GM23248 (cell line): ENCODE data around the gene OXSR1. TPM values are rescaled to one million over a fixed set of nuclear protein-coding genes. Genes with fewer than 3 reads are reported as not detected.

Source experiments
- DNase-seq: peaks from one replicate; pipeline ENCODE4 v3.0.0-alpha.2; 2015
- H2AFZ ChIP-seq: fragments of 200-600 bp; sonication (generic); 2 replicates; pipeline ENCODE4 v1.6.1; 2016; ENCODE audit warnings: antibody characterized with exemption
- H3F3A ChIP-seq: fragments of 200-600 bp; sonication (generic); 2 replicates; pipeline ENCODE4 v1.6.1; 2016; ENCODE audit warnings: mild to moderate bottlenecking, antibody characterized with exemption, mixed run types; ENCODE audit not compliant: insufficient read depth
- H3K27ac ChIP-seq: fragments of 200-600 bp; sonication (generic); 2 replicates; pipeline ENCODE4 v1.5.1; 2016; ENCODE audit warnings: mild to moderate bottlenecking
- H3K27me3 ChIP-seq: fragments of 200-600 bp; sonication (generic); replicated peaks from 2 replicates; pipeline ENCODE4 v1.6.1; 2016; ENCODE audit warnings: mild to moderate bottlenecking; ENCODE audit not compliant: insufficient read depth
- H3K36me3 ChIP-seq: fragments of 200-600 bp; sonication (generic); 2 replicates; pipeline ENCODE4 v1.6.1; 2016; ENCODE audit warnings: low read depth, mild to moderate bottlenecking
- H3K4me1 ChIP-seq: fragments of 200-600 bp; sonication (generic); 2 replicates; pipeline ENCODE4 v1.6.1; 2016; ENCODE audit warnings: mild to moderate bottlenecking; ENCODE audit not compliant: insufficient read depth
- H3K4me2 ChIP-seq: fragments of 200-600 bp; sonication (generic); one replicate; pipeline ENCODE4 v1.6.1; 2016; ENCODE audit warnings: mild to moderate bottlenecking; ENCODE audit not compliant: unreplicated experiment
- H3K4me3 ChIP-seq: fragments of 200-600 bp; sonication (generic); 2 replicates; pipeline ENCODE4 v1.5.1; 2016; ENCODE audit warnings: mild to moderate bottlenecking
- H3K79me2 ChIP-seq: fragments of 200-600 bp; sonication (generic); 2 replicates; pipeline ENCODE4 v1.6.1; 2016; ENCODE audit warnings: mild to moderate bottlenecking; ENCODE audit not compliant: insufficient read depth
- H3K9ac ChIP-seq: fragments of 200-600 bp; sonication (generic); 2 replicates; pipeline ENCODE4 v1.6.1; 2016; ENCODE audit warnings: mild to moderate bottlenecking
- H3K9me2 ChIP-seq: fragments of 200-600 bp; sonication (generic); 2 replicates; pipeline ENCODE4 v1.6.1; 2016; ENCODE audit warnings: mixed run types, mild to moderate bottlenecking, moderate library complexity; ENCODE audit not compliant: insufficient read depth
- H3K9me3 ChIP-seq: fragments of 200-600 bp; sonication (generic); one replicate; pipeline ENCODE4 v1.6.1; 2017; ENCODE audit warnings: low read depth
- H4K20me1 ChIP-seq: fragments of 200-600 bp; sonication (generic); 2 replicates; pipeline ENCODE4 v1.6.0; 2016; ENCODE audit not compliant: insufficient read depth
- EZH2 ChIP-seq: fragments of 200-600 bp; sonication (generic); IDR thresholded peaks from 2 replicates; pipeline ENCODE4 v1.6.1; 2018; ENCODE audit warnings: antibody characterized with exemption, mild to moderate bottlenecking; ENCODE audit not compliant: insufficient read depth, poor library complexity, severe bottlenecking
- EZH2phosphoT487 ChIP-seq: fragments of 200-600 bp; sonication (generic); IDR thresholded peaks from 2 replicates; pipeline ENCODE4 v1.6.1; 2018; ENCODE audit warnings: antibody characterized with exemption, moderate library complexity, mild to moderate bottlenecking, low read depth; ENCODE audit not compliant: insufficient read depth
- WGBS, 2 experiments: methylation state at CpG; one replicate each; pipeline ENCODE4 v1.1.6; 2015 to 2017; ENCODE audit warnings: low lambda C conversion rate in 2 of 2, low coverage in 1 of 2; ENCODE audit errors: missing lambda C conversion rate in 2 of 2; 5-methylcytosine and 5-hydroxymethylcytosine counted together
- in situ Hi-C: fragments of 300-500 bp; cut with MboI; formaldehyde crosslinking; loops from 2 replicates; pipeline ENCODE4 v1.15.0; 2020
- polyA plus RNA-seq: library from polyadenylated mRNA; unstranded; fragments of >200 nt; fragmentation: Nextera tagmentation; extraction: Ambion mirVana; gene quantifications from 2 replicates; pipeline ENCODE4 v1.2.1, GENCODE V29; 2016
- total RNA-seq: library from RNA; depleted of rRNA; stranded (reverse); fragments of >200 nt; shearing (Covaris generic); gene quantifications from 2 replicates; pipeline ENCODE4 v1.2.3, GENCODE V29; 2014

The OXSR1 gene
- total and polyA plus RNA-seq, 2 experiments from 2014 or later = 17.1 to 29.5 TPM

DNA sequence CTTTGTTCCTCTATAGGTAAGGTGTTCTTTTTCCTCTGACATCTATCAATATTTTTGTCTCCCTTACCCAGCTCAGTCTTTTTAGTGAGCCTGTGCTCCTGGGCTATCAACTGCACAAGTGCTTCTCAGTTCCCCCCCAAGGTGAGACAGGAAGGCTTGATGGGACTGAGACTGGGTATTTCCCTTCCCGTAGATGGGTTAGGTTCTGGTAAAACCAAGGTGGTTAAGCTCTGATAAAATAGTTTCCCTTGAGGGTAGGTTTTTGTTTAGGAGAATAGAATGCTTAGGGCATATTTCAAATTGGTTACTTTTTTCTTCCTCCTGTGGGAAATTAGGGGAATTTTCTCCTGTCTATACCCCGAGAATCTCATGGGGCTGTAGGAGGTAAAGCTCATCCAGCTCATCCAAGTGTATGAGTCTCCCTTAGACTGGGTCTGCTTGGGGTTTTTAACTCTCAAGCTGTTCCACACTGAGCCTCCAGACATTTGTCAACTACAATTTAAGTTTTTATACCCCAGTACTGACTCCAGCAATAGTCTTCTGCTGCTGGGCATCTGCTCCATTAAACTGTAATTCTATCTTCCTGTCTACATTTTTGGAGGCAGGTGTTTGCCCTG lies 44.9 kb downstream of the OXSR1 start:
- DNase-seq = no peak
- no peak overlapping the region for H3K27ac ChIP-seq
- H3K4me2 ChIP-seq = no peak overlapping the region
- H2AFZ ChIP-seq = no peak overlapping the region
- no peak overlapping the region for H3K4me3 ChIP-seq
- 93 to 100% methylated on average over 2 of the region's 2 CpGs for WGBS, 2 experiments
- H4K20me1 ChIP-seq = peaks cover 4% of the 10 kb centered on the region; the same call in 1 of the 2 replicates
- in situ Hi-C loops = no loop called here
- H3K9ac ChIP-seq = no peak overlapping the region
- H3K9me3 ChIP-seq = no peaks in the 10 kb centered on the region
- peaks cover 4% of the 10 kb centered on the region; the same call in 1 of the 2 replicates for H3K36me3 ChIP-seq
- no peak for TF ChIP-seq EZH2
- TF ChIP-seq EZH2phosphoT487 = no peak
- no peaks in the 10 kb centered on the region for H3K9me2 ChIP-seq
- H3K79me2 ChIP-seq = peaks cover 98% of the 10 kb centered on the region
- no peaks in the 10 kb centered on the region for H3K27me3 ChIP-seq
- peaks cover 18% of the 10 kb centered on the region for H3K4me1 ChIP-seq
- H3F3A ChIP-seq = peaks cover 14% of the 10 kb centered on the region; the same call in 1 of the 2 replicates

DNA sequence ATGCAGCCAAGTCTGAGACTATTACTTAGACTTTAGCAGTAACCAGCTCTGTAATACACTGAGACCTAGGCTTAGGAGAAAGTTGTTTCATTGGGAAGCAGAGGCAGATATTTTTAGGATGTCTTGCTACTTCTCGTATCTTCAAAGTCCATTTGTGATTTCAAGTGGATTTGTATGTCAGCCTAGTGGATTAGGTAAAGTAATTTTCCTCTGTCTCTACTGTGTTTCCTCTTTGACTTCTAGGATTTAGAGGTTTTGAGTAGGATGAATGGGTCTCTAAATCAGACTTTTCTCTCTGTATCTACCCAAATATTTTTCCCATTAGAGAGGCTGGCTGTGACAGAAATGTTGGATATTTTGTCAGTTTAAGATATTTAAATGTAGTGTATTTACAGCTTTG lies 46.8 kb downstream of the OXSR1 start:
- Histone ChIP-seq H3K9ac (no peak overlapping the region), H4K20me1 (peaks cover 4% of the 10 kb centered on the region; the same call in 1 of the 2 replicates), H3K27ac (peak overlapping the region; percentile 26; the same call in 1 of the 2 replicates), H3K4me2 (peak overlapping the region; percentile 16), H3F3A (peaks cover 20% of the 10 kb centered on the region; the same call in 1 of the 2 replicates), H3K79me2 (peaks cover 98% of the 10 kb centered on the region), H3K9me2 (no peaks in the 10 kb centered on the region), H3K36me3 (peaks cover 15% of the 10 kb centered on the region; the same call in 1 of the 2 replicates), H2AFZ (no peak overlapping the region), H3K4me3 (no peak overlapping the region), H3K27me3 (no peaks in the 10 kb centered on the region), H3K4me1 (peaks cover 22% of the 10 kb centered on the region), H3K9me3 (no peaks in the 10 kb centered on the region)
- TF ChIP-seq EZH2 = no peak
- TF ChIP-seq EZH2phosphoT487 = no peak
- in situ Hi-C loops = no loop called here
- DNase-seq = no peak
- 17 to 31% methylated on average over 1 of the region's 1 CpG for WGBS, 2 experiments

DNA sequence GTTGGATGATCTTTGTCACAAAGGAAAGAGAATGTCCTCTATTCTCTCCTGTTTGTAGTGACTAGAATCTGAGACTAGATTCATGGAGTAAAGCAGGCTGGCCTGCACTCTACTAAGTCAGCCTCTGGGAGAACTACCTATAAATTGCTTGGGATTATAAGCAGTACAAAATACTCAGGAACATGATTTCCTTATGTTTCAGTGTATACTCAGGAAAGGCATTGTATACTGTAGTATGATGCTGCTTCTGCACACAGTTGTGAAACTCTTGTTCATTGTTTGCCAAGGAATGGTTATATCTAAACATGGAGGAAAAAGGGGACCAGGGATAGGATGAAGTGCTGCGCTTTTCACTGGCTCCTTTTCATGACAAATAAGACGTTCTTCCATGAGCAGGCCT lies 49.2 kb downstream of the OXSR1 start:
- in situ Hi-C loops = no loop called here
- peaks cover 14% of the 10 kb centered on the region; the same call in 1 of the 2 replicates for H3K36me3 ChIP-seq

DNA sequence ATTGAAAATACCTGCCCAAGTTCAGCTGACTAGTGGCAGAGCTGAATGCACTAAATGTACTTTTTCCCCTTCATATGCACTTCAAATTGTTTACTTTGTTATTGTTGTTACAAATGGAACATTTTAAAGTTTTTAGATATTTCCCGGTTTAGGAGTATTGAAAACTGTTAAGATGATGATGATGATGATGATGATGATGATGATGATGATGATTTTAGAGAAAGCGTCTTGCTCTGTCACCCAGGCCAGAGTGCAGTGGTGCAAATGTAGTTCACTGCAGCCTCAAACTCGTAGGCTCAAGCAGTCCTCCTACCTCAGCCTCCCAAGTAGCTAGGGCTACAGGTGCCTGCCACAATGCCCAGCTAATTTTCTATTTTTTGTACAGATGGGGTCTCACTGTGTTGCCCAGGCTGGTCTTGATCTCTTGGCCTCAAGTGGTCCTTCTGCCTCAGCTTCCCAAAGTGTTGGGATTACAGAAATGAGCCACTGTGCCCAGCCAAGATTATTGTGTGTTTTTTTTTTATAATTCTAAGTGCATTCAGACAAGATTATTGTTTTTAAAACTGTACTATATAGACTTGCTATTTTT lies 54.4 kb downstream of the OXSR1 start:
- H3K9ac ChIP-seq = no peak overlapping the region
- no peak for TF ChIP-seq EZH2
- TF ChIP-seq EZH2phosphoT487 = no peak
- peaks cover 96% of the 10 kb centered on the region for H3K79me2 ChIP-seq
- no peaks in the 10 kb centered on the region for H4K20me1 ChIP-seq
- no peak overlapping the region for H3K4me2 ChIP-seq
- no peaks in the 10 kb centered on the region for H3K9me3 ChIP-seq
- WGBS, 2 experiments = 97 to 99% methylated on average over 3 of the region's 3 CpGs
- H3K4me3 ChIP-seq = no peak overlapping the region
- peaks cover 31% of the 10 kb centered on the region for H3K36me3 ChIP-seq
- no peak overlapping the region for H3K27ac ChIP-seq
- no peaks in the 10 kb centered on the region for H3K27me3 ChIP-seq
- in situ Hi-C loops = no loop called here
- DNase-seq = no peak
- no peaks in the 10 kb centered on the region for H3K9me2 ChIP-seq
- no peak overlapping the region for H2AFZ ChIP-seq
- peaks cover 5% of the 10 kb centered on the region; the same call in 1 of the 2 replicates for H3K4me1 ChIP-seq
- H3F3A ChIP-seq = 0 out of 2 replicates have a peak, but pooled peaks cover 14% of the 10 kb centered on the region

More for the DNA sequence above, 49.2 kb downstream of the OXSR1 start:
- H3K9me2 ChIP-seq = no peaks in the 10 kb centered on the region
- H3F3A ChIP-seq = peaks cover 28% of the 10 kb centered on the region; the same call in 1 of the 2 replicates
- H3K79me2 ChIP-seq = peaks cover 100% of the 10 kb centered on the region
- H3K4me2 ChIP-seq = no peak overlapping the region
- peaks cover 4% of the 10 kb centered on the region; the same call in 1 of the 2 replicates for H4K20me1 ChIP-seq
- H3K4me3 ChIP-seq = no peak overlapping the region
- no peak overlapping the region for H3K27ac ChIP-seq
- TF ChIP-seq EZH2 (no peak), EZH2phosphoT487 (no peak)
- no peak overlapping the region for H2AFZ ChIP-seq
- DNase-seq = no peak
- H3K9me3 ChIP-seq = no peaks in the 10 kb centered on the region
- no peak overlapping the region for H3K9ac ChIP-seq
- WGBS, 2 experiments = 95 to 96% methylated on average over 2 of the region's 2 CpGs
- no peaks in the 10 kb centered on the region for H3K27me3 ChIP-seq
- peaks cover 22% of the 10 kb centered on the region for H3K4me1 ChIP-seq
